GM18861 (cell line): Measurements from ENCODE around the gene SMIM21.

Source experiments
- ATAC-seq: cut with Tn5 transposase; IDR thresholded peaks from one replicate; pipeline ENCODE4 v1.9.1; 2021; ENCODE audit not compliant: unreplicated experiment

SMIM21 gene

GRCh38 chr18:75428490-75428889 is 987 bp upstream of the SMIM21 start:
- ATAC-seq = no peak

- no peak for ATAC-seq
These were observed 5.1 kb downstream of the SMIM21 start for GRCh38 chr18:75422341-75422910.

DNA sequence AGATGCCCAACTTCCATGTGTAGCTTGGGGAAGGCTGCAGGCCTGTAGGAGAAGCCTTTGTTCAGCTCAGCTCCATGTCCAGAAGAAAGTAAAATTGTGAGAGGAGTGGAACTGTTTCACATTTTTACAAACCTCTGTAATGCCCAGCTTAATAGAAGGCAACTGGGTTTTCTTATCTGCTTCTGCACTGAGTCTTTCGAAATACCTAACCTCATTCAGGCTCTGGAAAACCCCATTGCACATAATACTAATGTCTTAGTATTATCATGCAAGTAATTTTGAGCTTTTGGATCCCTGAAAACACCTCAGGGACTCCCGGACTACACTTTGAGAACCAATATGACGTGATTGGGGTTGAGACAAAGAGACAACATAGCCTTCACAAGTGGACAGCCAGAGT is 5.8 kb downstream of the SMIM21 start:
- ATAC-seq = no peak

DNA sequence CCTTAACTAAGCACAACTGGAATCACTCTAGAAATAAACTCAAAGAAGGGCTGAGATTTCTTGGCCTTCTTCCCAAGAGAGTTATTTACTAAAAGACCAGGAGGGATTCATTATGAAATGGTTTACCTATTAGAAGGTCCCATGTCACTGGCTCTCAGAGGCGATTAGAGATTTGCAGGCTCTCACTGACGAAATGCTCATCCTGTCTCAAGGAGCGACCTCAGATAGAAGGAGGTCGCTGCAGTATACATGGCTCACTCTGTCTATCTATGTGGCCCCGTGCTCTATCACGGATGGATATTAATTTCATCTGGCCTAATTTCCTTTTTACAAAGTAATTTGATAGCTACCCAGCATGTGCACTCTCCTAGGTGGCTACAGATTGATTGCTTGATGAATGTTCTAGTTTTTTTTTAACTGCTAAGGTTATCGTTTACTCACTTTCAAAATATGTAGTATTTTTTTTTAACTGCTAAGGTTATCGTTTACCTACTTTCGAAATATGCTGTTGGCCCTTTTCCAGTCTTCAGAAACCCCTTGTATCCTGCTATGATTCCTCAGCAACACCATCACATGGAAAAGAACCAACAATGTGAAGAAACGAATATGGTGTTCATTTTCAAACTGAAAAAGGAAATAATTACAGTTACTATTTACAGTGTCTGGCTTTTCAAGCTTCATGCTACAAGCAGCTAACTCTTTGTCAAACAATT is 9.1 kb downstream of the SMIM21 start:
- ATAC-seq = no peak

GRCh38 chr18:75410611-75411010 is 16.9 kb downstream of the SMIM21 start:
- ATAC-seq = no peak

DNA sequence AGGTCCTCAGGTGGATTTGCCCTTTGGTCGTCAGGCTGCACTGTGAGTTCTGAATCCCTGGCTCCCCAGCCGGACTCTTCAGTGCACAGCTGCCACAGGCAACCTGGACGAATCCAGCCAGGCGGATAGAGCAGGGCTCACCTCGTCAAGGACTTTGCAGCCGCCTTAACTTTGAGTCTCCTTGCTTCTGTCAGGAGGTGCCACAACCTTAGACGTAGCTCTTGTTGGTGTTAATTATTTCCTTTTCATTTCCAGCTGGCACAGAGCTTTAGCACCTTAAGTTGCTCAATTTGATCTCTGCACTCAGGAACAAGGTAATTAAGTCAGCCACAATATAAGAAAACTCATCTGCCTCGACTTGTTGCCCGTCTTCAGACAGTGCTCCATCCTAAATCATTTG is 17.7 kb downstream of the SMIM21 start:
- ATAC-seq = no peak

DNA sequence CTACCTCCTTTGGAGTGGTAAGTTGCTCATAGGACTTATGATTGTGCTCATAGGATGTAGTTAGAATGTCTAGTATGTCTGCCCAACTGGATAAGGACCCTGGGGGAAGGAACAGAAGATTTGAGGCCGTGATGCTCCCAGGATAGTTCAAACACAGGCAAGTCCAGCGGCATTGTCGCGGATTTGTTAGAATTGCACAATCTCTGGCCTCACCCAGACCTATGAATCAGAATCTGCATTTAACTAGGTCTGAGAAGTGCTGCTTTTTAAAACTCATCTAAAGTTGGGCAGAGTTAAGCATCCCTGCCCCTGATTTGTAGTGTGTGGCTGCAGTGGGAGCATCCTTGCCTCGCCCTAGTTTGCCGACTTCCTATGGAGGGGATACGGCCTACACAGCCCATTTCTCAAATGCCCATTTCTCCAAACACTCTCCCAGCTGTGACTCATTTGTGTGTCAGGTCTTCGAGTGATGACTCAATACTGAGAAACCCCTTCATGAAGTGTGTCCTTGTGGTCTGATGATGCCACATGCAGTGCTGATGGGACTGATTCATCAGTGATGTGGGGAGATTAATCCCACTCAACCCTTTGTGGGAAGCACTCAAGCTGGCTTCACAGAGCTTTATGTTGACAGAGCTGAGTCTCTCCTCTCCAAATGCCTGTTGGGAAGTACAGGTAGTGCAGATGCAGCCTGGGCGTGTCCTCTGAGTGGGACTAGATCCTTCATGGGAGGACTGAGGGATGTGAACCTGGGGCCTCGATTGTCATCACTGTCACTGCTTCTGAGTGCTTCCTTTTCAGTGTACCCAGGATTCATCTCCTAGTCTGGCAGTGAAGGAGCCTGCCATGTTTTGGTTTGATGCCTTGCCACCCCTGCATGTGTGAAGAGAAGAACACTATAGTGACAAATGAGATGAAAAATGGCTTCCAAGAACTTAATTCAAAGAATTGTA is 18.7 kb downstream of the SMIM21 start:
- no peak for ATAC-seq

- no peak for ATAC-seq
These were observed 19.8 kb downstream of the SMIM21 start for GRCh38 chr18:75407468-75408437.

GRCh38 chr18:75406491-75407445 is 20.7 kb downstream of the SMIM21 start:
- ATAC-seq = no peak

DNA sequence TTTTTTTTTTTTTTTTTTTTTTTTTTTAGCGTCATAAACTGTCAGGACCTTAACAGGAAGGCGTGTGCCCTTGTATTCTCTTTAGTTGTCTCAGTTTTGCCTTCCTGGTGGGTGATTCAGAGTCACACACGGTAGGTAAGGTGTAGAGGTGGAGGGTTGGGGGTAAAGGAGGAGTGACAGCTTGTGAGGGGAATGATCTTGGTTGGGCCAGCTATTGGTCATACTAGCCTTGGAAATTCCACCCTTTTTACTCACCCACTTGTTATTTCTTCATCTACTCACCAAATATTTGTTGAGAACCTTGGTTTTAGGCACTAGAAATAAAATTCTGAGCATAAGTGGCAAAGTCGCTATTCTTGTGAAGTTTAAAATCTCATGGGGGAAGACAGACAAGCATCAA is 22.2 kb downstream of the SMIM21 start:
- no peak for ATAC-seq

- ATAC-seq = no peak
These were observed 27.1 kb downstream of the SMIM21 start for GRCh38 chr18:75400366-75400765.

DNA sequence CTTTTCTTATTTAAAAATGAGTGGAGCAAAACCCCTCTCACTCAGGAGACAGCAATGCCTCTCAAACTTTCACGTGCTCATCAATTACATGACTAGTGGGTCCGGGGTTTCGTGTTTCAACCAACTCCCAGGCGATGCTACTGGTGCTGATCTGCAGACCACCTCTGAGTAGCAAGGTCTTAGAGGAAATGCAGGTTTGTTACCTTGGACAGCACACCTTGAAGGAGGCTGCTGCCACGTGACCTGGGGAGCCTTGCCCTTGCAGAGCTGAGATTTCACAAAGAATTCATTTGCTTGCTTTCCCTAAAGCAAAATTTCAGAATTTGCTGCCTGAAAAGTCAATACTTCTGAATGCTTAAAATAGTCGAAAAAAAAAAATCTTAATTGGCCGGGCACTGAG is 32.4 kb downstream of the SMIM21 start:
- ATAC-seq = no peak

GRCh38 chr18:75393721-75394120 is 33.8 kb downstream of the SMIM21 start:
- no peak for ATAC-seq

DNA sequence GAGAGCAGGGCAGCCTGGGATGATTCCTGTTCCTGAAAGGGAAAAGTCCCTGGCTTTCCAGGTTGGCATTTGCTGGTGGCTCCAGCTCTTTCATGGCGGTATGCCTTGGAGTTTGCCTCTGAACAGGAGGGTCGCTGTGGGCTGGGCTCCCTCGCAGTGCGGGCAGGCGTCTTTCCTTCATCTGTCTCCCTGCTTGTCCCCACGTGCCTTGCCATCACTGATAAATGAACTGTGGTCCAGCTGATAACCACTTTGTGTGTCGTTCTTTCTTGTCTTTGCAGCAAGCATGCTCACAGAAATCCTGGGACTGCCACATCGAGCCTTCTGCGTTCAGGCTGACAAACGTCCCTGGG is 35.3 kb downstream of the SMIM21 start:
- ATAC-seq = no peak

DNA sequence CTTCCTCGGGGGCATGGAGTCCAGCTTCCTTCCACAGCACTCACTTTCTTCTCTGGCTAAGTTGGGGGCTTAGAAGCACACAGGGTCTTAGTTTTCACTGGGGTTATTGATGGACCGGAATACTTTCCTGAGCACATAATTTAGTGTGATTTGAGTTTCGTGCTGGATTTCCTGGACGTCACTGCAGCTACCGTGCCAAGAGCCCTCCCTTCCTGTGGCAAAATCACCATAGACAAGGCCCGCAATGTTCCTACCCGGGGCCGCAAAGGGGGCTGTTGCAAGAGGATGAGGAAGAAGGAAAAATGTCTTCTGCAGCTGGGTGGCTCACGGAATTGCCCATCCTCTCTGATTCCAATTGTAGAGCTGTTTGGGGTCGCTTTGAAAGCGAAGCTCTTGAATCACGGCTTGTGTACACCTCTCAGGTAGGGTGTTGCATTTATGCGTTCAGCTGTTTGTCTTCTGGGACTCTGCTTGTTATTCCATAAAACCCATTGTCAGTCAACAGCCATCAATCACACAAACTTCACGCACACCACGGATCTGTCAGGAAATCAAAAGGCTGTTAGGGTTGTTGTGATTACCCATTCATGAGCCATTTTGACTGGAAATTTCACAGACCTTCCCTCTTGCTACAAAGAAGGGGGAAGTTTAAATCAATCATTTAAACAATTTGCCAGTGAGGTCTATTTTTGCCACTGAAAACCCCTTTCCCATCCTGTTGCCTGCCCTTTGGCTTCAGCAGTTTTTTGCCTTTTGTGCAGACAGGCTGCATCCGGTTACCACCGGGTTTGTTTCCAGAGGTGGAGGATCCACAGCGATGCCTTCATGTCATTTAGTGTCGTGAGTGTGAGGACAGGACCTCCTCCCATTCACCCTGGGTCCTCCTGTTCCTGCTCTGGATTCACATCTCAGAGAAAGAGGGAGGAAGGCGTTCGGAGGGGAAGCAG is 36.0 kb downstream of the SMIM21 start:
- no peak for ATAC-seq

- ATAC-seq = no peak
These were observed 36.6 kb downstream of the SMIM21 start for GRCh38 chr18:75390854-75391253.

DNA sequence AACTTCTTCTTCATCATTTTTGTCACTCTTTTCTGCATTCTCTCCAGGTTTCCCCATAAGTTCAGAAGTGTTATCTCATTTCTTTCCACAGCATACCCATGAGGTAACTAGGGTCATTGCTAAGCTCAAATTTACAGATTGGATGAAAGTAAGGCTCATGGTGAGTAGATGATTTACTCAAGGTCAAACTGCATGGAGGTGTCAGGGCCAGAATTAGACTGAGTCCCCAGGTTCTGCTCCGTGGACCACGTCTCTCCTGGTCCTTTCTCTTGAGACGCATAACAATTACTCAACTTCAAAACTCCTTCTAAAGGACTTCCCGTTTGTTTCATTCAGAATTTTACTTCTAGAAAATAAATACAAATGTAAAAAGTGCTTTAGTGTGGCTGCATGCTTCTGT is 43.4 kb downstream of the SMIM21 start:
- ATAC-seq = no peak
